HG03378 (cell line): ENCODE data around the gene DCTD.

Source experiments
- ATAC-seq: cut with Tn5 transposase; IDR thresholded peaks from one replicate; pipeline ENCODE4 v1.9.1; 2021; ENCODE audit warnings: mild to moderate bottlenecking, moderate library complexity; ENCODE audit not compliant: unreplicated experiment

DCTD gene

GRCh38 chr4:182895791-182896292 is 21.3 kb downstream of the DCTD start:
- ATAC-seq, result no peak

DNA sequence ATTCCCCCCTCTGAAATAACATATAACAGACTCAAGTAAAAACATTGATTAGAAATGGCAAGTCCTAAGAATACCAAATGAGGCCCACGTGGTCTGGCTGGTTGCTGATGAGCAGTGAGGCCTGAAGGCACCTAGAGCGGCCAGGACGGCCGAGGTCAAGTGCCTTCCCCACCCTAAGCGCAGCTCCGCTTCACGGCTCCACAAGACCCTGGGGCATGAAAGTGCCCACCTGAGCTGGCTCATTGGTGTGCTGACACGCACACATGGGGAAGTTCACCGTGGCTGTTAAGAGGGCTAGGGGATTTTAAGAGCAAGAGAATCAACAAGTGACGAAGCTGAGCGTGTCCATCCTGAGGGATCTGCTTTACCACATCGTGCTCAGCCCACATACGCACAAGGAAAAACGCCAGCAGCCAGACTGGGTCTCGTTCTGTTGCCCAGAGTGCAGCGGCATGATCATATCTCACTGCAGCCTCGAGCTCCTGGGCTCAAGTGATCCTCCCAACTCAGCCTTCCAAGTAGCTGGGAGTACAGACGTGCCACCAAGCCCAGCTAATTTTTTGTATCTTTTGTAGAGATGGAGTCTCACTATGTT is 22.4 kb downstream of the DCTD start:
- ATAC-seq, result no peak

- no peak for ATAC-seq
Observed at GRCh38 chr4:182893474-182894080, 23.6 kb downstream of the DCTD start.

GRCh38 chr4:182893047-182893446 is 24.1 kb downstream of the DCTD start:
- no peak for ATAC-seq

- no peak for ATAC-seq
Observed at GRCh38 chr4:182890202-182890601, 27.0 kb downstream of the DCTD start.

DNA sequence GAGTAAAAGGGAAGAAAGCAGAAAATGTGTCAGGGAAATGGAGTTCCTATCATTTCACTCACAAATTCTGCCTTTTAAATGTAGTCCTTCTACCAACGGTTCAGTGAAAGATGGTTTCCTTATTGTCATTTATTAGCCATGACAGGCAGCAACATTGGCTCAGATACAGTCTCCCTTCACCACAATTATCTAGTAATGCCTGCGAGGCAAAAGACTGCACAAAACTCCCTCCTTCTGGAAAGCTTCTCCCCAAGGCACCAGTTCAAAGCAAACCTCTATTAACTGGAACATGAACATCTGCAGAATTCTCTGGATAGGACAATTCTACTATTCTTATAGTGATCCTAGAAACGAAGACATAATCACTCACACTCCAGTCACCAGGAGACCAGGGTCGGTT is 28.3 kb downstream of the DCTD start:
- ATAC-seq, result no peak

GRCh38 chr4:182886768-182887167 is 30.4 kb downstream of the DCTD start:
- no peak for ATAC-seq

DNA sequence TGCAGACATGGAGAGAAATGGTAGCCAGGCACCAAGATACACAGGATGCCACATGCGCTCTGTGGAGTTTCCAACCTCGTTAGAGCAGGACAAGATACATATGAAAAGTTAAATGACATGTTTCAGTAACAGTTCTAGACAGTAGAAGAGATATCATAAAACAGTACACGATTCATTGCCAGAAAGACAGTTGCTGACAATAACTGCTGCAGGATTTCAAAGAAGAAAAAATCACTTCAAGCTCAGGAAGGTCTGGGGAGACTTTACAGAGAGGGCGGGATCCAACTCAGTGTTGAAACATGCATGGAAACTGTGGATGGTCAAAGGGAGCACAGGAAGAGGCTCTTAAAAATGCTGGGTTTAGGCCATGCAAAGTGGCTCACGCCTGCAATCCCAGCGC is 31.0 kb downstream of the DCTD start:
- ATAC-seq, result no peak

GRCh38 chr4:182885738-182886077 is 31.5 kb downstream of the DCTD start:
- ATAC-seq, result no peak

GRCh38 chr4:182885022-182885737 is 32.0 kb downstream of the DCTD start:
- ATAC-seq, result no peak

- no peak for ATAC-seq
Observed at GRCh38 chr4:182884040-182884439, 33.1 kb downstream of the DCTD start.

DNA sequence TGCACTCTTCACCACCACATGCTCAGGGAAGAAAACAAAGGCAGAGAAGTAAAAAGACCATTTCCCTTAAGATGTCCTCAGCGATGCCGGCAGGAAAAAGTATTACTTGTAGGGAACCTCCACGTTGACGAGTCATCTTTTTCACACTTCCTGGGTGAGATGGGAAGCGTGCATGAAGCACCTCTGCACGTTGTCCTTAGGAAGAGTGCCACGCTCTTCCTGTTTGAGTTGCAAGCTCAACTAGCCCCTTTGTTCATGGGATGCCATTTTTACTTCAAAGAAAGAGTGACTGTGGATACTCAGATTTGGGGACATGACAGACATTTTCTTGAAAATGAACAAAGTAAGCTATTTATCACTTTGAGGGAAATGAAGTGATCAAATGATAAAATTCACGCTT is 33.8 kb downstream of the DCTD start:
- no peak for ATAC-seq

- ATAC-seq, result no peak
Observed at GRCh38 chr4:182881914-182882313, 35.3 kb downstream of the DCTD start.

DNA sequence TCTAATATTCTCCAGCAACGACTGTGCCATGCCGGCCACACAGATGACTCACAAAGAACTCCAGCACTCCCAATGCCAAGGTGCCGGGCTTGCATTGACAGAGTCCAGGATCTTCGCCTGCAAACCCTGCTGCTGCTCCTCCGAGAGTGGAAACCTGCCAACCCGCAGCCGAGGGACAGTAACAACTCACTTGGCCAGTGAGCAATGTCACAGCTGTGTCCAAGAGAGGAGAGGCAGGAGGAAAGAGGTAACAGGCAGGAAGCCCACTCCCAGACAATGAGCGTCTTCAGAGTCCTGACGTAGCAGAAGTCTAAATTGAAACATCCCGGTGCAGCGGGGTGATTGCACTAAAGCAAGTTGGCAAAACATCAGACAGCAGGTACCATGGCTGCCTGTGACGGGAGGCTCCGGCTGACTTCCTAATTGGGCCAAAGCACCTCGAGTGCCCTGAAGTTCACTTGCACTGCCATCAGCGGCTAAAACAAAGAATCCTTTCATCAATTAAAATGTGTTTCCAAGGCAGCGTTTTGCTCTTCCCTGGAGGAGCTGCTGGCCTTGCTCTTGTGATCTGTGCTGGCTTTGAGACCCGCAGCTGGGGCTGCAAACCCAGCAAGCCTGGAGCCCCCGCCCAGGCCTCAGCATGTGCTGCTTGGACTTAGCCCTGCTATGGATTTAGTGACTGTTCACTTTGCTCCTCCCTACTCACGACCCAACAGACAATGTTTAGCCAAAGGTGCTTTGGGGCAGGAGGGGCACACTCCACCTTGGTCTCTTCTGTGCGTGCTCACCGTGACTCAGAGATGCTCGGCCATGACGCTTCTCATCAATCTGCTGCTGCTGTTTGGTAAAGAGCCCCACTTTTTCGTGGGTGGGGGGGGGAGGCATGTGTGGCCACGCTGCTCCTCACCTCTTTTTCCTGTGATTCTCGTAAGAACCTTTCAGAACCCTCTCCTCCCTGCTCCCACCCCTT is 36.5 kb downstream of the DCTD start:
- no peak for ATAC-seq

GRCh38 chr4:182879913-182880312 is 37.3 kb downstream of the DCTD start:
- ATAC-seq, result no peak

GRCh38 chr4:182878633-182879495 is 38.3 kb downstream of the DCTD start:
- ATAC-seq, result no peak

DNA sequence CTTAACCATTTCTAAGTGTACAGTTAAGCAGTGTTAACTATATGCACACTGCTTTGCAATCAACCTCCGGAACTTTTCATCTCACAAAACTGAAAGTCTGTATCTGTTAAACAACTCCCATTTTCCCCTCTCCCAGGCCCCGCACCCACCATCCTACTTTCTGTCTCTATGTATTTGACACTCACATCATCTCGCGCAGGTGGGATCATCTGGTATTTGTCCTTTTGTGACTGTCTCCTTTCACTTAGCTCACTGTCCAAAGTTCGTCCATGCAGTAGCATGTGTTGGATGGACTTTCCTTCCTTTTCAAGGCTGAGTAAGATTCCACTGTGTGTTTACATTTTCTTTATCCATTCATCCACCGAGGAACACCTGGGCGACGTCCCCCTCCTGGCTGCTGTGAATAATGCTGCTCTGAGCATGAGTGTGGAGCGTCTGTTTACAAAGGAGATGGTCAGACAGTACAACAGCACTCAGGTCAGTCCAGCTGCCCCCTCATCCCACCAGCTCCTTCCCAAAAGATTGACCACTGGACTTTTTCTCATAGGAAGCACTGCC is 39.8 kb downstream of the DCTD start:
- ATAC-seq, result no peak

DNA sequence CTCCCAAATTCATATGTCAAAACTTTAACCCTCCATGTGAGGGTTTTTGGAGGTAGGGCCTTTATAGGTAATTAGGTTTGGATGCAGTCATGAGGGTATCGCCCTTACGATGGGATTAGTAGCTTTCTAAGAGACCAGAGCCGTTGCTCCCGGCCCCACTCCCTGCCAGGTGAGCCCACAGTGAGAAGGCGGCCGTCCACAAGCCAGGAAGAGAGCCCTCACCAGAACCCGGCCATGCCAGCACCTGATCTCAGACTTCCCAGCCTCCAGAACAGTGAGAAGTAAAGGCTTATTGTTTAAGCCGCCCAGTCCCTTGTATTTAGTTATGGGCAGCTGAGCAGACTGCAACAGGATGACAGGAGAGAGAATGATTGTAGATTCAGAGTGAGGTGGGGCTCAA is 40.8 kb downstream of the DCTD start:
- ATAC-seq, result no peak

- no peak for ATAC-seq
Observed at GRCh38 chr4:182875453-182876405, 41.5 kb downstream of the DCTD start.
